ENCODE data around the gene MVD.

MVD gene

GRCh38 chr16:88661468-88661867, 1.4 kb downstream of the MVD start:
- TF ChIP-seq GATA2 (IDR thresholded peaks at IDR 0.05; ENCODE audit: low read depth, low read length) (no peak), GATA3 (IDR thresholded peaks at IDR 0.05; ENCODE audit: low read depth, low read length) (no peak)

- TF ChIP-seq GATA3 (IDR thresholded peaks at IDR 0.05; ENCODE audit: low read depth, low read length) = no peak
- TF ChIP-seq GATA2 (IDR thresholded peaks at IDR 0.05; ENCODE audit: low read depth, low read length) = no peak
These were observed 3.7 kb downstream of the MVD start for GRCh38 chr16:88659160-88659559.

GRCh38 chr16:88658714-88659113, 4.2 kb downstream of the MVD start:
- TF ChIP-seq GATA2 (IDR thresholded peaks at IDR 0.05; ENCODE audit: low read depth, low read length) (no peak), GATA3 (IDR thresholded peaks at IDR 0.05; ENCODE audit: low read depth, low read length) (no peak)

- no peak for TF ChIP-seq GATA3 (IDR thresholded peaks at IDR 0.05; ENCODE audit: low read depth, low read length)
- no peak for TF ChIP-seq GATA2 (IDR thresholded peaks at IDR 0.05; ENCODE audit: low read depth, low read length)
These were observed 5.5 kb downstream of the MVD start for GRCh38 chr16:88657371-88657770.

- TF ChIP-seq GATA3 (IDR thresholded peaks at IDR 0.05; ENCODE audit: low read depth, low read length) = no peak
These were observed 6.5 kb downstream of the MVD start for GRCh38 chr16:88656291-88656980.

- TF ChIP-seq GATA2 (IDR thresholded peaks at IDR 0.05; ENCODE audit: low read depth, low read length) (no peak), GATA3 (IDR thresholded peaks at IDR 0.05; ENCODE audit: low read depth, low read length) (no peak)
These were observed 7.1 kb downstream of the MVD start for GRCh38 chr16:88655733-88656281.

- no peak for TF ChIP-seq GATA2 (IDR thresholded peaks at IDR 0.05; ENCODE audit: low read depth, low read length)
- TF ChIP-seq GATA3 (IDR thresholded peaks at IDR 0.05; ENCODE audit: low read depth, low read length) = no peak
These were observed 7.7 kb downstream of the MVD start for GRCh38 chr16:88655053-88655732.

GRCh38 chr16:88654363-88655052, 8.4 kb downstream of the MVD start:
- TF ChIP-seq GATA2 (IDR thresholded peaks at IDR 0.05; ENCODE audit: low read depth, low read length) = no peak
- TF ChIP-seq GATA3 (IDR thresholded peaks at IDR 0.05; ENCODE audit: low read depth, low read length) = no peak

- TF ChIP-seq GATA3 (IDR thresholded peaks at IDR 0.05; ENCODE audit: low read depth, low read length) (no peak), GATA2 (IDR thresholded peaks at IDR 0.05; ENCODE audit: low read depth, low read length) (no peak)
These were observed 9.1 kb downstream of the MVD start for GRCh38 chr16:88653596-88654362.

- no peak for TF ChIP-seq GATA3 (IDR thresholded peaks at IDR 0.05; ENCODE audit: low read depth, low read length)
- TF ChIP-seq GATA2 (IDR thresholded peaks at IDR 0.05; ENCODE audit: low read depth, low read length) = no peak
These were observed 9.8 kb downstream of the MVD start for GRCh38 chr16:88653101-88653500.

GRCh38 chr16:88652762-88653063, 10.2 kb downstream of the MVD start:
- TF ChIP-seq GATA2 (IDR thresholded peaks at IDR 0.05; ENCODE audit: low read depth, low read length) = no peak
- TF ChIP-seq GATA3 (IDR thresholded peaks at IDR 0.05; ENCODE audit: low read depth, low read length) = no peak

GRCh38 chr16:88651989-88652761, 10.7 kb downstream of the MVD start:
- no peak for TF ChIP-seq GATA2 (IDR thresholded peaks at IDR 0.05; ENCODE audit: low read depth, low read length)
- no peak for TF ChIP-seq GATA3 (IDR thresholded peaks at IDR 0.05; ENCODE audit: low read depth, low read length)

GRCh38 chr16:88651276-88651988, 11.5 kb downstream of the MVD start:
- no peak for TF ChIP-seq GATA3 (IDR thresholded peaks at IDR 0.05; ENCODE audit: low read depth, low read length)
- no peak for TF ChIP-seq GATA2 (IDR thresholded peaks at IDR 0.05; ENCODE audit: low read depth, low read length)
